OCI-LY3 (cell line): ENCODE data around the gene EIF4E1B.

ENCODE experiments used
- H2AFZ ChIP-seq: fragments of 200-600, 300-600 bp; shearing (Covaris generic); 2 replicates; pipeline ENCODE4 v1.6.0; 2014; ENCODE audit warnings: antibody characterized with exemption, low read depth, low read length
- H3K27ac ChIP-seq: fragments of 200-600, 300-600 bp; sonication (generic); 2 replicates; pipeline ENCODE4 v1.5.1; 2014; ENCODE audit warnings: mild to moderate bottlenecking, low read length, moderate library complexity, mixed read lengths
- H3K27me3 ChIP-seq: fragments of 200-600, 300-600 bp; sonication (generic); 2 replicates; pipeline ENCODE4 v1.6.1; 2014; ENCODE audit warnings: low read depth, low read length, mixed read lengths
- H3K36me3 ChIP-seq: fragments of 200-600, 300-600 bp; sonication (generic); replicated peaks from 2 replicates; pipeline ENCODE3; 2014; ENCODE audit warnings: low read depth, low read length, mixed read lengths
- H3K4me1 ChIP-seq: fragments of 300-600, 200-600 bp; sonication (generic); 2 replicates; pipeline ENCODE4 v1.6.1; 2014; ENCODE audit warnings: low read length, mixed read lengths
- H3K4me2 ChIP-seq: fragments of 200-600, 300-600 bp; sonication (generic); 2 replicates; pipeline ENCODE4 v1.6.1; 2014; ENCODE audit warnings: low read length, mixed read lengths
- H3K4me3 ChIP-seq: fragments of 300-600, 200-600 bp; sonication (generic); 2 replicates; pipeline ENCODE4 v1.5.1; 2014; ENCODE audit warnings: antibody characterized with exemption, mild to moderate bottlenecking, low read length, moderate library complexity
- H3K79me2 ChIP-seq: fragments of 300-600, 200-600 bp; shearing (Covaris generic); 2 replicates; pipeline ENCODE4 v1.6.1; 2014; ENCODE audit warnings: mild to moderate bottlenecking, low read length, mixed read lengths
- H3K9ac ChIP-seq: fragments of 300-600, 200-600 bp; shearing (Covaris generic); 2 replicates; pipeline ENCODE4 v1.6.0; 2014; ENCODE audit warnings: mild to moderate bottlenecking, low read length, moderate library complexity
- H3K9me3 ChIP-seq: fragments of 200-600, 300-600 bp; shearing (Covaris generic); 2 replicates; pipeline ENCODE4 v1.6.1; 2014; ENCODE audit warnings: low read length, mixed read lengths; ENCODE audit not compliant: insufficient read depth
- H4K20me1 ChIP-seq: fragments of 200-600, 300-600 bp; sonication (generic); 2 replicates; pipeline ENCODE4 v1.6.1; 2016; ENCODE audit warnings: low read length, mixed read lengths; ENCODE audit not compliant: insufficient read depth
- EZH2phosphoT487 ChIP-seq: fragments of 200-600 bp; shearing (Covaris generic); IDR thresholded peaks from 2 replicates; pipeline ENCODE4 v1.6.1; 2018; ENCODE audit warnings: antibody characterized with exemption, mixed run types, low read depth
- TF ChIP-seq, protein P1 (sequence below): fragments of 200-600, 300-600 bp; sonication (generic); IDR thresholded peaks from 2 replicates; pipeline ENCODE4 v1.5.1; 2014; ENCODE audit warnings: antibody characterized with exemption, low read length, low read depth

EIF4E1B gene

GRCh38 chr5:176644294-176644693 lies 13.8 kb downstream of the EIF4E1B start:
- H3K27ac ChIP-seq, result no peak overlapping the region
- no peak overlapping the region for H3K4me2 ChIP-seq
- H3K79me2 ChIP-seq, result 0 out of 2 replicates have a peak, but pooled peaks cover 5% of the 10 kb centered on the region
- TF ChIP-seq, protein P1, sequence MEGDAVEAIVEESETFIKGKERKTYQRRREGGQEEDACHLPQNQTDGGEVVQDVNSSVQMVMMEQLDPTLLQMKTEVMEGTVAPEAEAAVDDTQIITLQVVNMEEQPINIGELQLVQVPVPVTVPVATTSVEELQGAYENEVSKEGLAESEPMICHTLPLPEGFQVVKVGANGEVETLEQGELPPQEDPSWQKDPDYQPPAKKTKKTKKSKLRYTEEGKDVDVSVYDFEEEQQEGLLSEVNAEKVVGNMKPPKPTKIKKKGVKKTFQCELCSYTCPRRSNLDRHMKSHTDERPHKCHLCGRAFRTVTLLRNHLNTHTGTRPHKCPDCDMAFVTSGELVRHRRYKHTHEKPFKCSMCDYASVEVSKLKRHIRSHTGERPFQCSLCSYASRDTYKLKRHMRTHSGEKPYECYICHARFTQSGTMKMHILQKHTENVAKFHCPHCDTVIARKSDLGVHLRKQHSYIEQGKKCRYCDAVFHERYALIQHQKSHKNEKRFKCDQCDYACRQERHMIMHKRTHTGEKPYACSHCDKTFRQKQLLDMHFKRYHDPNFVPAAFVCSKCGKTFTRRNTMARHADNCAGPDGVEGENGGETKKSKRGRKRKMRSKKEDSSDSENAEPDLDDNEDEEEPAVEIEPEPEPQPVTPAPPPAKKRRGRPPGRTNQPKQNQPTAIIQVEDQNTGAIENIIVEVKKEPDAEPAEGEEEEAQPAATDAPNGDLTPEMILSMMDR, result no peak
- no peak for TF ChIP-seq EZH2phosphoT487
- peaks cover 13% of the 10 kb centered on the region for H3K4me1 ChIP-seq
- H3K27me3 ChIP-seq, result no peaks in the 10 kb centered on the region
- H3K9ac ChIP-seq, result no peak overlapping the region
- H2AFZ ChIP-seq, result no peak overlapping the region
- H3K9me3 ChIP-seq, result no peaks in the 10 kb centered on the region
- H3K36me3 ChIP-seq, result no peaks in the 10 kb centered on the region
- no peaks in the 10 kb centered on the region for H4K20me1 ChIP-seq
- H3K4me3 ChIP-seq, result no peak overlapping the region

DNA sequence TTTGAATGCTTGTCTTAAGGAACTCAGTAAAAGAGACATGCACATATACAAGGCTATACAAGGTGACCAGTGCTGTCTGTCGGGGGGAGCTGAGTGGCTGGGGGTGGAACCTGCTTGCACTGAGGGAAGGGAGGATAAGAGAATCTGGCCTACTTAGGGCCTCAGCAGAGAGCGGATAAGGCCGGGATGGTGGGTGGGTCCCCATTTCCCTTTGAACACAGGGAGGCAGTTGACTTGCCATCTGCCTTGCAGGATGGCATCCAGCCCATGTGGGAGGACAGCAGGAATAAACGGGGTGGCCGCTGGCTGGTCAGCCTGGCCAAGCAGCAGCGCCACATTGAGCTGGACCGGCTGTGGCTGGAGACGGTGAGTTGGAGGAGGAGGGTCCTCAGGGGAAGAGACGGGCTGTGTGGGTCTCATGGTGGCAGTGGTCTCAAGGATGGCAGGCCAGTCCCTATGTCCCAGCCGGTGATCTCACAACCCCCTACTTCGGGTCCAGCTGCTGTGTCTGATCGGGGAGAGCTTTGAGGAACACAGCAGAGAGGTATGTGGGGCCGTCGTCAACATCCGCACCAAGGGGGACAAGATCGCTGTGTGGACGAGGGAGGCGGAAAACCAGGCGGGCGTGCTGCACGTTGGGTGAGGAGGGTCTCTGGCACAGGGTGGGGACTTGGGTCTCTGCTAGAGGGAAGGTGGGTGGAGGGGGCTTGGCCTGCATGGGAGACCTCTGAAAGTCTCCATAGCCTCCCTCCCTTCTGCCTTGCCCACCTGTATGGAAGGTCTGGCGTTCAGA lies 14.6 kb downstream of the EIF4E1B start:
- no peak for TF ChIP-seq EZH2phosphoT487
- TF ChIP-seq, protein P1, result no peak
- Histone ChIP-seq H3K4me3 (no peak overlapping the region), H3K9me3 (no peaks in the 10 kb centered on the region), H3K36me3 (no peaks in the 10 kb centered on the region), H4K20me1 (no peaks in the 10 kb centered on the region), H2AFZ (no peak overlapping the region), H3K4me1 (peaks cover 13% of the 10 kb centered on the region), H3K79me2 (0 out of 2 replicates have a peak, but pooled peaks cover 5% of the 10 kb centered on the region), H3K27me3 (no peaks in the 10 kb centered on the region), H3K27ac (no peak overlapping the region), H3K4me2 (no peak overlapping the region), H3K9ac (no peak overlapping the region)

- Histone ChIP-seq H3K79me2 (0 out of 2 replicates have a peak, but pooled peaks cover 5% of the 10 kb centered on the region), H3K9ac (peak overlapping the region; percentile 82), H3K4me2 (peak overlapping the region; percentile 98), H3K4me3 (peak overlapping the region; percentile 87), H3K36me3 (no peaks in the 10 kb centered on the region), H3K9me3 (no peaks in the 10 kb centered on the region), H3K27me3 (no peaks in the 10 kb centered on the region), H3K4me1 (peaks cover 13% of the 10 kb centered on the region), H2AFZ (peak overlapping the region; percentile 83), H4K20me1 (no peaks in the 10 kb centered on the region), H3K27ac (no peak overlapping the region)
- no peak for TF ChIP-seq EZH2phosphoT487
- TF ChIP-seq, protein P1, result no peak
Observed at GRCh38 chr5:176646049-176646706, 15.7 kb downstream of the EIF4E1B start.

DNA sequence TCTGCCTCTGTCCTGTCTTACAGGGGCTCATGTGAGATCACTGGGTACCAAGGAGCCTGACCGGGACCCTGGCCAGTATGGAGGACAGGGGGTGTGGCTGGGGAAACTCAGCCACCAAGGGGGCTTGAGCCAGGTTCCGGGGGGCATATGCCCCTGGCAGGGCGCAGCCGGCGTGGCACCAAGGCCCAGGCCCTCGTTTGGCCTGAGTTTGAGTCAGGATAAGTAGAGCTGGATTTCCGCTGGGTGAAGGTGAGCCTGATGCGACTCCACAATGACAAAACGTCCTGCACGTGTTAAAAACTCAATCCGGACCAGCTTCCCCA lies 16.2 kb downstream of the EIF4E1B start:
- H3K27me3 ChIP-seq, result no peaks in the 10 kb centered on the region
- 0 out of 2 replicates have a peak, but pooled peaks cover 5% of the 10 kb centered on the region for H3K79me2 ChIP-seq
- TF ChIP-seq EZH2phosphoT487, result no peak
- TF ChIP-seq, protein P1, result no peak
- H3K4me3 ChIP-seq, result peak overlapping the region; percentile 87
- peak overlapping the region; percentile 83 for H2AFZ ChIP-seq
- H3K36me3 ChIP-seq, result no peaks in the 10 kb centered on the region
- H3K27ac ChIP-seq, result no peak overlapping the region
- peak overlapping the region; percentile 98 for H3K4me2 ChIP-seq
- peaks cover 13% of the 10 kb centered on the region for H3K4me1 ChIP-seq
- H4K20me1 ChIP-seq, result no peaks in the 10 kb centered on the region
- H3K9me3 ChIP-seq, result no peaks in the 10 kb centered on the region
- H3K9ac ChIP-seq, result peak overlapping the region; percentile 82
